ENCODE data around the gene INTS6.

Gene INTS6

DNA sequence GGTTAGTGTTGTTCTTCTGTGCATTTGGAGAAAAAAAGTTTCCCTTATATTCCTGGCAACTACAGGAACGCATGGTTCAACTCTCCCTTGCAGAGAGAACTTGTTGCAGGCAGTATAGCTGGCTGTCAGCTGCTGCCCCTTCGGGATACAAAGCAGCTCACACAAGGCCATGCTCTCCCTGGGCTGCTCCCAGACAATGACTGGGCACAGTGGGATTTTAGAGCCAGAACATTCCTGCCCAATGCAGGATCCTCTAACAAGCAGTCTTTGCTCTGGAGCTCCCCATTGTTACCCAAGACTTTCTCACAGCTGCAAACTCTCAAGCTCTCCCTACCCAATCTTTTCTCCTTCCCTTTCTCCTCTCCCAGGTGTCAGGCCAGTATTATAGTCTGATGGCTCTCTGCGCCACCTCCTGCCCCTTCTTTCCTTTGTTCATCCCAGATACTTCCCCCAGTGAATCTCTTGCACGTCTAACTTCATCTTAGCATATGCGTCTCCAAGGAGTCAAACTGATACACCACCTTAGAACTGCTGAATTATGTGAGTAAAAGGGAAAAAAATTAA lies 140.8 kb downstream of the INTS6 start:
- no peak for DNase-seq
